GM03348 (cell line): Measurements from ENCODE around the gene ZSCAN16.

Experiments used
- DNase-seq: peaks from one replicate; pipeline ENCODE4 v3.0.0; 2012; ENCODE audit warnings: low spot score

The ZSCAN16 gene

DNA sequence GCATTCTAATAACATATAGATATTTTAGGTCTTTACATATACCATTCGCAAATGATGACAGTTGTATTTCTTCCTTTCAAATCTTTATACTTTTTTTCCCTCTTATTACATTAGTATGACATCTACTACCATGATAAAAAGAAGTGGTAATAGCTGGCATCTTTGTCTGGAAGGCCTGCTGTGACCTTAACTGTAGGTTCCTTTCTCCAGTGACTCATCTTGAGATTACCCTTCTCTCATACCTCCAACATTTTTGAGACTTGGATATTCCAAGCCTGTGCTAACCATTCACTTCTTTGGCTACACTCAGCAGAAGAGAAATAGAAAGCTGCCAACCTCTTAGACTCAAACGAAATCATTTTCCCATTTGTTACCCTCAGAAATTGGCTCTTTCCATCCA lies 47.6 kb downstream of the ZSCAN16 start:
- no peak for DNase-seq

DNA sequence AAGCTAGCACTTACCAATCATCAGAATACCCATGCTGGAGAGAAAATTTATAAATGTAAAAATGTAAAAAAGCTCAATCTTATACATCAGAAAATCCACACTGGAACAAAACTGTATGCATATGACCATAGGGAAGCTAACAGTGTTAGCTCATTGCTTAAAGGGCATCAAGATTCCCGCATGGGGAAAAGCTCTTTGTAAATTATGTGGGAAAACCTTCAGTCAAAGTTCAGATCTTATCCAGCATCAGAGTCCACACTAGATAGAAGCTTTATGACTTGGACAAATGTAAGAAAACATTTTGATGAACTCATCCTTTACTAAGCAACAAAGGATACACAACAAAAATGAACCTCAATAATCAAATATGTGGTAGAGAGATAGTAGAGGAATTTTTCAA lies 52.0 kb downstream of the ZSCAN16 start:
- no peak for DNase-seq
